Activated CD8-positive, alpha-beta memory T cell treated with anti-CD3 and anti-CD28 coated beads for 1 hour (primary cell): Measurements from ENCODE around the gene MAPK1IP1L.
A peak's percentile ranks its signal among the peaks of the same experiment; 100 is the strongest.
"Not testable (repeated sequence)": the region's sequence is repeated elsewhere in the genome, so short reads cannot be mapped to it uniquely, and the experiment has no call there.

Experiments
- DNase-seq, 2 donors: peaks; one replicate each; pipeline ENCODE4 v3.0.0-alpha.2; 2020; ENCODE audit warnings: low read depth in 1 of 2; ENCODE audit errors: extremely low read depth in 1 of 2

The MAPK1IP1L gene

DNA sequence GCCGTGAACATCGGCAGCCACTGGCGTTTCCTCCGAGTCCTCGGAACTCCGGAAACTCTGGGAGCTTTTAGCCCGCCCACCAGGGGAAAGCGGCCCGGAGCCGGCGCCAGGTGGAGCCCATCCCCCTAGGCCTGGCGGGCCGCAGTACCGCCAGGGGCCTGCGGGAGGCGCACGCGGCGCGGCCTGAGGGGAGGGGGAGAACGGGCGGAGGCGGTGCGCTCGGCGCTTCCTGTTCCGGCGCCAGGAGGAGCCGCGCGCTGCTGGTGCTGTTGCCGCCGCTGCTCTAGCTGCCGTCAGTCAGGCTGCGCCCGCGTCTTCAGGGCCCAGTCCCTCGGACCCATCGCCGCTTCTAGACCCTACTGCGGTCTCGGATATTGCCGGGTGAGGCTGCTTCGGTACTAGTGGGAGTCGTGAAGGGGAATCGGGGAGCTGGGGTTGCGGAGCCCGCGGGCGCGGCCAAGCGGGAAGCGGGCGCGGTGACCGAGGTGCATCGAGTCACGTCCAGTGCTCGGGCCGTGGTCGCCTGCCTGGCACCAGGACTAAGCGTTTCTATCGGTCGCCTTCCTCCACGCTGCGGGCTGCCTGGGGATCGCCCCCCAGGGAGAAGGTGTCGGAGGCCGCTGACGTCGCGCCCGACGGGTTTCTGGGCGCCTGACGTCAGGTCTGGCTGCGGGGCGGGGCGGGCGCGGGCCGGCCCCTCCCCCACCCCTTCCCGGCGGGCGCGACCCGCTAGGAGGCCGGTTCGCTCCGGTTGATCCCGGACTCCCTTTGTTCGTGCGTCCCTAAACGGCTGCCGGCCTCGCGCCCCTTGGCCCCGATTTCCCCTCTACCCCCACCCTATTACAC lies at the start of gene MAPK1IP1L:
MAPK1IP1L (plus strand) TSS at position 225 of the 846 bp plus-strand sequence. CDS start 10,037 bp downstream, outside the sequence.
- peak; percentile 62 to 83 for DNase-seq

DNA sequence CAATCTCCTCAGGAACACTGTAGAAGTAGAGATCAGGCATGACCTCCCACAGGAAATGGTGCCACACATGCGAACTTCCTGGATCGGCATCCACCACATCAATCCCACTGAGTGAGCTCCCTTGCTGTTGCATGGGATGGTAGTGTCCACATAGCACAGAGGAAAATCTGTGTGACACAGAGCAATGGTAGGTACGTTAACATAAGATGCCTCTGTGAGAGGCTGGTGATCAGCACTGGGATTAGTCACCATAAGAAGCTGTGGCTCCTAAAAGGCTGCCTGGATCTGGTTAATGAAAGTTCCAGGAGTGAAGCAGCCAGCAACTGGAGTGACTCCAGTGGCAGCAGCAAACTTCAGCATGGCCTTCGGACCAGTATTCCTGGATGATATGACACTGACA lies 46.4 kb upstream of the MAPK1IP1L start:
- no peak for DNase-seq

DNA sequence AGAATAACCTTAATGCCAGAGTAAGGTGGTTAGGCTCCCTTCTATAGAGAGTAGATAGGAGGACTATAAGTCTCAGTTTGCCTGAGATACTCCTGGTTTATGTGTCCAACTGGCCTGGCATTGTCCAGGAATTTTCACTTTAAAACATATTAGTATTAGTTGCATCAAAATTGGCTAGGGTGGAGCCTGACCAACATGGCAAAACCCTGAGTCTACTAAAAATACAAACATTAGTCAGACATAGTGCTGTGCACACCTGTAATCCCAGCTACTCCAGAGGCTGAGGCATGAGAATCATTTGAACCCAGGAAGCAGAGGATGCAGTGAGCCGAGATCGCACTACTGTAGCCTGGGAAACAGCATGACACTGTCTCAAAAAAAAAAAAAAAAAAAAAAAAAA lies 36.4 kb upstream of the MAPK1IP1L start:
- DNase-seq = no peak

DNA sequence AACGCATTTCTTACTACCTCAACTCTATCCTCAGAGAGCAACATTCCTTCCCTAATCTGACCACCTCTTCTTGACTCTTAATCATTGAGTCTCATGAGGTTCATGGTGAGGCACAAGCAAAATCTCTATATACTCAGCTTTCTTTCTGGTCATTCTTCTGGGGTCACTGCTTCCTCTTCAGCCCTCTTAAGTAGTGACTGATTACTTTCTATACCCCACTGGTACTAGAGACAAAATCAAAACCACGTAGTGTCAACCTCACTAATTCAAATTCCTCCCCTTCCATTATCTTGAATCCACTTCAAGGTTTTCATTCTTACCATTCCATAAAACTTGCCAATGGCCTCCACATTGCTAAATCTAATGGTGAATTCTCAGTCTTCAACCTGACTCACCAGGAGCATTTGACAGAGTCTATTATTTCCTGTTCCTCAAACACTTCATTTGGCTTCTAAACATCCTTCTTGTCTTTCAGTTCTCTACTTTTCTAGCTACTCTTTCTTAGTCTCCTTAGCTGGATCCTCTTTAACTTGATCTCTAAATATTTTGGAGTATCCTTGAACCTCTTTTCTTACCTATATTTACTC lies 31.4 kb upstream of the MAPK1IP1L start:
- no peak for DNase-seq

DNA sequence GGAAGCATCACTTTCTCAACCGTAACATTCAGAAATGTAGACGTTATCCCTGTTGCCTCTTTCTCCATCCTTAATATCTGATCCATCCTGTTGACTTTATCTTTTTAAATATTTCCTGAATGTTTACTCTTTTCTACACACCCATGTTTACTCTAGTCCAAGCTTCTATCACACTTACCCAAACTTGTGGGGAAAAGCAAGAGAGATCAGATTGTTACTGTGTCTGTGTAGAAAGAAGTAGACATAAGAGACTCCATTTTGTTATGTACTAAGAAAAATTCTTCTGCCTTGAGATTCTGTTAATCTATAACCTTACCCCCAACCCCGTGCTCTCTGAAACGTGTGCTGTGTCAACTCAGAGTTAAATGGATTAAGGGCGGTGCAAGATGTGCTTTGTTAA lies 27.1 kb upstream of the MAPK1IP1L start:
- DNase-seq = not testable (repeated sequence)

DNA sequence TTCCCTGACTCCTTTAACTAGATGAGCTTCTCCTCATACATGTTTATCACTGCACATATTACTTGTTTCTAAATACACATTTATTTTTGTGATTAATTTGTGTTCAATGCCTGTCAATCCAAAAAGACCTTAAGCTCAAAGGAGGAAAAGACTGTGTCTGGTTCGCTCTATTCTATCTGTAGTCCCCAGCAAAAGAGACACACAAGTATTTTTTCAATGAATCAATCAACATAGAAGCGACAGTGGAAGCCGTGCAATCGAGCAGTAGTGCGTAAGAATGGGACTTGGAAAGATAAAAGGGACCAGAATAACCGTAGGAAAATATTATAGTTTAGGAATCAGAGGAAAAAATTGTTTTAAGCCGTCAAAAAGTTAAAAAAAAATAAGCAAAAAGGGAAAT lies 25.5 kb upstream of the MAPK1IP1L start:
- no peak for DNase-seq

DNA sequence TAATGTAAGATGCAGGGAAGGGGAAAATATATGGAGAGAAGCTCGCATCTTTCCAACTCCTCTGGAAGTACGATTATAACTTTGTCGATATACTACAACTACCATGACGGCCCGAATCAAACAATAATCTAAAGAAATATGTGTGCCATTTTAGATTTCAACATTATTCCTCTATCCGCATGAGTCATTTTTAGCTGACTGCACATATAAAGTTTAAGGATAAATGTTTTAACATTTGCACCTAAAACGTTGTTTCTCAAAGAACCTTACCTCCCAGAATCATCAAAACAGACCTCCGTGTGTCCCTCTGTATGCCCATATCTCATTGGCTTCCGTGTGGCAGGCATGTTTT lies 25.0 kb upstream of the MAPK1IP1L start:
- no peak for DNase-seq

DNA sequence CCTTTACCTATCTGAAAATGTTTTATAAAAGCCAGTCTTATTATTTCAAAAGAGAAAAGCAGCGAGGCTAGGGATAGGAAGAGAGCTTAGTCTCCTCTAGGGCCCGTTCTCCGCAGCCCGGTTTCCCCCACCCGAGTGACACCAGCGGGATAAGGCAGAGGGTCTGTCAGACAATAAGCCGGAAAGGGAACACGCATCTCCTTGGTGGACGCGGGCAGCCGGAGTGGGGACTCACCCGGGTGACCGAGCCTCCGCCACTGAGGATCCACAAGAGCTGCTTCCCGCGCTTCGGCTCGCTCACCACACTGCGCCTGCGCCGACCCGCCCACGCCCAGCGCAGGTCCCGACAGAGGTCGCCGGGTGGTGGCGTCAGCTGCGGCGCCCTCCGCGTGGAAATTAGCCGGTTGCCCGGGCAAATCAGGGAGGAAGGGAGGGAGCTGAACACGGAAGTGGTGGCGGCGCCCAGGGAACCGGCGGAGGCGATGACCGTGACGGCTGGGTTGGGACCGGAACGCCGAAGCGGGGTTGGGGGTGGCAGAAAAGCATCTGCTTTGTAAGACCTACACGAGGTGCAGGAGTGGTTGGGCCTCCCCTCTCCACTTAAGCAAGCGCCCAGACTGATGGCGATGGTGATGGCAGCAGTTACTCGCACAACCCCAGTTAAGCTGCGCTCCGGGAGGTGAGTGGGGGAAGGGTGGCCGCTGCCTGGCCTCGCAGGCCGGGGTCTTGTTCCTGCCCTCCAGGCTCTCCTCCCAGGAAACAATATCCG lies 24.5 kb upstream of the MAPK1IP1L start, which contains the start of the genes SOCS4 and WDHD1:
SOCS4 (plus strand) TSS at position 444 of the 769 bp plus-strand sequence. CDS start 15,806 bp downstream, outside the sequence.
WDHD1 (minus strand) TSS at position 307 of the 769 bp plus-strand sequence. CDS start 312 bp downstream, outside the sequence.
- DNase-seq = peak; percentile 83 to 95

DNA sequence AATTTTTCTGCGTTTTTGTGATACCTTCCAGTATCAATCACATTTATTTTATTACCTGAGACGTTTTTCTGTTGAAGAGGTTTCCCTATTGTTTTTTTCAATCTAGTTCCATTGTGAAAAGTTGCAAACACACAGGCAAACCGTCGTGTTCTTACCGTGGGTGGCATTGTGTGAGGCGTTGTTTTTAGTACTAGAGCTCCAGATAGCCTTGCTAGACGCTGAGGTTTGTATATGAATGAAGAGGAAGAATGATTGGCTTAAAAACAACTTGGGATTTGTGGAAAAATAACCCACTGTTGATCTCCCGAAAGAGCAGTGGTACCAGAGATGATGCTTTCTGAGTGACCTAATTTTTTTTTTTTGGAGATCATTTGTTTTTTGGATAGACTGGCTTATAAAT lies 23.4 kb upstream of the MAPK1IP1L start:
- DNase-seq = no peak

DNA sequence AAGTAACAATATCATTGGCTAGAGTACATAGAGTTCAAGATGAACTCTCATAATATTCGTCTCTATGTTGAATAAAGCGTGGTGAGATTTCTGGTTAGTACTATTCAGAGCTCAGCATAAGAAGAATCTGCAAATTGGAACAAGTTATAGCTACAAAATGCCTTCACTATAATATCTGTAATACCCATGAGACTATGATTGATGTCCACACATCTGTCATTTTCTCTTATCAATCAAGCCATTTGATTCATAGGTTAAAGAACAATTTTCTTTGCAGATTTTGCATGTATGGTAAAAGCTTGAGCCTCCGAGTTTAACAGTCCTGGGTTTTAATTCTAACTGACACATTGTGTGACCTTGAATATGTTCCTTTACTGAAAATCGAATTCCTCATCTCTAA lies 23.0 kb upstream of the MAPK1IP1L start:
- no peak for DNase-seq

DNA sequence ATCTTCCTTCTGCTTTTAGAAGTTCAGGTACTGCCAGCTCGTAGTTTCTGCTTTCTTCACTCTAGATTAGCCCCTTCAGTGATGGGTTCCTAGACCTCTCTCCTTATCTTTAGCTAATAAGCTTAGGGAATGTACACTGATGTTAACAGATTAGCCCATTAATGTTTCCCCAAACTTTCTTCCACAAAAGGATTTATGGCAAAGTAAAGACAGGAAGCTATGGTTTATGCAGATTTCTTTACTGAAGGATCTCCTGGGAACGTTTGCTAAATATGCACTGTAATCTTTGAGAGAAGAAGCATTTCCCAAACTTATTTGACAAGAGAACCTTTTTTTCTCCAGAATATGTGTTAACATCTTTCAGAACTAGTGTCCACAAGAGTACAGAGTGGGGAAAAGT lies 20.3 kb upstream of the MAPK1IP1L start:
- no peak for DNase-seq

DNA sequence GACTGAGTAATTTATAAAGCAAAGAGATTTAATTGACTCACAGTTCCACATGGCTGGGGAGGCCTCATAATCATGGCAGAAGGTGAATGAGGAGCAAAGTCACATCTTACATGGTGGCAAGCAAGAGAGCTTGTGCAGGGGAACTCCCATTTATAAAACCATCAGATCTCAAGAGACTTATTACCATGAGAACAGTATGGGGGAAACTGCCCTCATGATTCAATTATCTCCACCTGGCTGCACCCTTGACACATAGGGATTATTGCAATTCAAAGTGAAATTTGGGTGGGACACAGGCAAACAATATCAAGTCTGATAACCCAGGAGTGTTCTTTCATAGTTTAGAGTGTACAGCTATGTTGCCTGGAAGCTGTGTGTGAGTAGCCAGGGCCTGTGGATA lies 13.5 kb upstream of the MAPK1IP1L start:
- DNase-seq = not testable (repeated sequence)

DNA sequence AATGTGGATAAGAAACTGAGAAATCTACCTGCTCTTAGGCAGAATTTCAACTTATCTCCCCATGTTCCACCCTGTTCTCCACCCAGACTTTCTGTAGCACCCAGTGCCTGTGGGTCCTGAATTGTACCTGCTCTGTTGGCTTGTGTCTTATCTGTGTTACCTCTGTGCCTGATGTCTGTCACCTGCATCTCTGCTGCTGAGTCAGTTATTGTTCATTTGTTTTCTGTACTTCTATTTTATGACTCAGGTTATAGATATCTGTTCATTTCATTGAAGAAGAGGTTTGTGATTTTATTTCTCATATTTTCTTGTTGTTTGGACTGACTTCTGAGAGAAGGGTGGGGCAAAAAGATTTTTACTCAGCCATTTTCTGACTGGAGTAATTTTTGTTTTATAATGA lies 12.7 kb upstream of the MAPK1IP1L start:
- DNase-seq = no peak

DNA sequence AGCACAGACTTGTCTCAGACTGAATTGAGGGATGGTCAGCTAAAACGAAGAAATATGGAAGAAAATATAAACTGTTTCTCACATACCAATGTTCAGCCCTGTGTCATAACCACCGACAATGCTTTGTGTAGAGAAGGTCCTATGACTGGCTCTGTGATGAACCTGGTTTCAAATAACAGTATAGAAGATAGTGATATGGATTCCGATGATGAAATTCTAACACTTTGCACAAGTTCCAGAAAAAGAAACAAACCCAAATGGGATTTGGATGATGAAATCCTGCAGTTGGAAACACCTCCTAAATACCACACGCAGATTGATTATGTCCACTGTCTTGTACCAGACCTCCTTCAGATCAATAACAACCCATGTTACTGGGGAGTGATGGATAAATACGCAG lies 7.9 kb upstream of the MAPK1IP1L start:
- no peak for DNase-seq

DNA sequence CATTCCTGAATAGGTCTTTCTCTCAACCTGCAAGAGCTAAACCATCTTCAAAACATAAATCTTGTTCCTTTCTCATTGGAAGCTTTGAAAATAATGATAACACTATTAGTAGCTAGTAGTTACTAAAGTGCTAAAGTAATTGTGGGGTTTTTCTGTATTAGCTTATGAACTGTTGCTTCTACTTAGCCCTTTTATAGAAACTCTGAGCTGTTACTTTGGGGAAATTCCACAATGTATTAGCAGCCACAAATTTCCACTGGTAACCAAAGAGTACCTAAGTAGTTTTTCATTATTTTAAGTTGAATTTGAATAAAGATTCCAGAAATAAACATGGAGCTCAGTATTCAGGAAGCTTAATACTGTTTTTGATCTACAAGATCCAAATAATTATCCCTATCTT lies 6.4 kb upstream of the MAPK1IP1L start:
- no peak for DNase-seq

DNA sequence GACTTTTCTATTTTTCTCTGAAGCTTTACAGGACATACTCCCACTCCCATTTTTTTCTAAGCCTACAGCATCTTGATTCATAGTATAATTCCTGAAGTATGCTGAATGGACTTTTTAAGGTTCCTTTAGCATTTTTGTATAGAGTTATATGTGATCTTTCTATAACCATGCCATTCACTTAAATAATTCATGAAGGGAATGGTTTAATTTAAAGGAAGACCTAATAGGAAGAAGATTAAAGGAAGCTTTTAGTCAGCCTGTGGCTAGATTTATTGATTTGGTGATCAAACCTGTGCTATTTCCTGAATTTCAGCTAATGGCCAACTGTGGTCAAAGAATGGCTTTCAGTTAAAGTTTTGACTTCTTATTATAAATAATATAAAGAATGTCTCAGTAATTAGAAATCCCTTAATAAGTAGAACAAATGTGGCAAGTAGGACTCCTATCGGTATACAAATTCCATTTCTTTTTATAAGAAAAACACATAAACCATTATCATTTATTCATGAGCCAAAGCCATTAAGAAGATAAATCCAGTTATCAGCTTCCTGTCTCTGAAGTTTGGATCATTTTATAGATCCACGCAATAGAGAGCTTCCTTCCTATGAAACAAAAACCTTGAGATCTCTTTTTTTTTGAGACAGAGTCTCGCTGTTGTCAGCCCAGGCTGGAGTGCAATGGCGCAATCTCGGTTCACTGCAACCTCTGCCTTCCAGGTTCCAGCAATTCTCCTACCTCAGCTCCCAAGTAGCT lies 4.0 kb upstream of the MAPK1IP1L start:
- DNase-seq = no peak

DNA sequence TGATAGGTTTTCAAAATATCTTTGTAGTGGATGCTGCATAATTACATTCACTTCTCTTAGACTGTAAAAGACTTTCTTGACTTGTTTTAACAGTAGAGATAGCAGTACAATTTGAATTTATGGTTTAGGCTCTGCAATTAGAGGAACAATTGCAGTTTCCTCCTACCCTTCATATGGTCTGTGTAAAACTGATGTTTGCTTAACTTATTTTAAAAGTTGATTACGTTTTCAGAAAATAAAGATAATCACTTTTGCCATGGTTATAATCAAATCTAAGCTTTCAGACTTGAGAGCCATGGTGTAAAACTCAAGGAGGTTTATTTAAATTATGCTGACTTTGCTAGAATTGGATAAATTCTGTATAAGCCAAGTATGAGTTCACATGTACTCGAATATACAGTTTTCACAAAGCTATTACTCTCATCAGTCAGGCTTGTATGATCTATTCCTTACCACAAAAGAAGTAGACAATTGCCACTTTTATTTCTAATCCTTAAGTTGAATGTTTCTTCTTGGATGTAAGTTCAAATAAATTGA lies 2.5 kb upstream of the MAPK1IP1L start:
- DNase-seq = no peak

DNA sequence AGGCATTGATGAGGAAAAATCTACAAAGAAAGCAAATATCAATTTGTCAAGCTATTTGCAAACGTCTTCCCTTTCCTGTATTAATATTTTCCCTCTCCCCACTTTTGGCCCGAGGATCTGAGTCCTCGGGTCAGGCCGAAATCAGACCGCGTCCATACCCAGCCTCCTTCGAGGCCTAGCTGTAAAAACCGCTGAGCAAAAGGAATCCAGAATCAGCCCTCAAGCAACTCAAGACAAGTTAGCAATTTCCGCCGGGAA lies 353 bp upstream of the MAPK1IP1L start:
- no peak for DNase-seq

DNA sequence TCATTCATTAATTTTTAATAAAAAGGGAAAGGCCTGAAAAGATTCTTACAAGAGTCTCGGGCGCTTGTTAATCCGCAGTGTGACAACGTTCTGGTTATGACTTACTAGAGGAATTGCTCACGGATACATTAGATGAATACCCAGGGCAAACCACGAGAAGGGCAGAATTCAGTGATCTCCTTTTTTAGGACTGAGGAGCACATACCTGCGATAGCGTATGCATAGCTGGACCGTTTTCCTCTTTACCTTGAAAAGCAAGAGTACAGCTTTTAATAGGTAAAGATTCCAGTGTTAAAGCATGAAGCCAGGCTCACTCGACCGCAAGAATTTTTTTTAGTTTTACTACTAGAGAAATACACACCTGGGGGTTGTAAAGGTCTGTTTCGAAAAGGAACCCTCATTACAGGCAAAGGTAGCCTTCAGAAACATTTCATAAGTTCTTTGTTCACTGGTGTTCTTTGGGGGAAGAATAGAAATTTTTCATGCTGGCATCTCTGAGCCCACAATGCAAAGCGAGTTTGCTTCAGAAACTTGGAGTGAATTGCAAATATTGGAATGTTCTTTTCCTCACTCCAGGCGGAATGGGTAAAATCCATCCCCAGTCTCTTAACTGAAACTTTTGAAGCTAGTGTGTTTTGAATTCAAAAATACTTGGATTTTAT lies 953 bp downstream of the MAPK1IP1L start:
- no peak for DNase-seq

DNA sequence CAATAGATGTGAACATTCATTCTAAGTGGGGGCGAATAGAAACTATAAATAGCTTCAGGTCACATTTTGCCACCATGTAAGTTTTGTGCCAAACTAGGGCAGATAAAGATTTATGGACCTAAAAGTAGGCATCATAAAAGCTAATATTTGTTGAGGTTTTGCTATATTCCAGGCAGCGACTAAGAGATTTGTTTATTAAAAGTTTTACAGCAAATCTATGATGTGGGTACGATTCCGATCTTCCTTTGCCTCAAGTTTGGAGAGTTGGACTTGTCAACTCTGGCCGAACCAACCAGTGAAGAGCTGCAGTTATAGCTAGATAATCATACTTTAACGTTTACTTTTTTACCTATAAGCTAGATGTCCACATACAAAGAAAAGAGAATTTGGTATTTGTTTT lies 1.6 kb downstream of the MAPK1IP1L start:
- no peak for DNase-seq
